ENCODE measurements around the gene GHR.

Gene GHR

DNA sequence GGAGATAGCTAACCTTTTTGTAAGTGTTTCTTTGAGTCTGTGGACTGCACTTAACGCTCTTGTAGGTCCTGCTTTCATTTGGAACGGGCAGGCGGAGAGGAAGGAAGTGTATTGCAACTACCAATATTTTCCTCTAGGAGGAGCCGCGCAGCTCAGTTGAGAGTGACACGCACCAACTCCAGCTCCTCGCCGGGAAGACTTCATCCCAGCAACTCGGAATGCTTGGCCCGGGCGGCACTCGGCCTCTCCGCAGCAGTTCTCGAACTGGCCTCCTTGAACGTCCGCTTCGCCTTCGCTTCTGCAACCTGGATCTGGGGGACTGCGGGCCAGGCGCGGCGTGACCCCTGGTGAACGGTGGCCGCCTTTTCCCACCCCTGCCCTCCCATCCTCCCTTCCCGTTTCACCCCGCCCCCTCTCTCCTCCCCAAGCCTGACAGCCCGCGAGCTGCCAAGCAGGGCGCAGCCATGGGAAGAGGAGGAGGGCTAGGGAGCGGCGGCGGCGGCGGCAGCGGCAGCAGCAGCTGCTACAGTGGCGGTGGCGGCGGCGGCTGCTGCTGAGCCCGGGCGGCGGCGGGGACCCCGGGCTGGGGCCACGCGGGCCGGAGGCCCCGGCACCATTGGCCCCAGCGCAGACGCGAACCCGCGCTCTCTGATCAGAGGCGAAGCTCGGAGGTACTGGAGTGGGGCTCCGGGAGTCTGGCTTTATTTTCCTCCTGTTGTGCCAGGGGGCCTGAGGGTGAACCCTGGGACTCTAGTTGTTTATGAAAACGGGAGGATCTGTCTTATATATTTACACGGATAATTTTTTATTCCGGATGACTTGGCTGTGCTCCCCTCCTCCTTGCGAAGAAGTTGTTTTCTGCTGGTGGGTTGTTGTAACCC, at the start of gene GHR:
Gene GHR (plus strand): TSS at position 155 of the 881 bp plus-strand sequence. CDS start 142,436 bp downstream, outside the sequence.
- no peak for DNase-seq (ENCODE audit: low read depth in 2 of 2)

DNA sequence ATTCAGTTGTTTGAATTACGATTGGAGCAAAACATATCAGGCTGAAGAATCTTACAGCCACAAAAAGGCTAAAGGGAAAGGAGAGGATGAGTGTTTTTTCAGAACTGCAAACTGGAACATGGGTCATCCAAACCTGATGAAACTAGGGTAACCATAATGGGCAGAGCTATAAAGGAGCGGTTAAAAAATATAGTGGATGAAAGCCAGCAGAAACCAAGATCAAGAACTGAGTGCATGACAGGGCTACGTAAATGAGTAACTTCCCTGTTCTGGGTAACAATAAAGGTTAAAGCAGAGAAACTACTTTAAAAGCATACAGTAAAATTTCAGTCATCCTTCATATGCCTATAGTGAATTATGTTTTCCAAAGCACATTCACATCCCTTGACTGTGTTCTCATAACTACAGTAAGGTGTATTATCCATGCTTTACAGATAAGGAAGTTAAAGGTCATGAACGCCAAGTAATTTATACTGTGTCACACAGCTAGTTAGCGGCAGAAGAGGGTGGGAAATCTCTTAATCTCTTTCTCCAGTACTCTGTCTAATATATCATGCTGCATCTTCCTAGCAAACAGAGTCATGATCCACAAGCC, 48.5 kb upstream of the GHR start:
- DNase-seq (ENCODE audit: low read depth in 2 of 2): no peak

GRCh38 chr5:42377496-42377895, 45.7 kb upstream of the GHR start:
- no peak for DNase-seq (ENCODE audit: low read depth in 2 of 2)

- DNase-seq (ENCODE audit: low read depth in 2 of 2): no peak
Observed at GRCh38 chr5:42381973-42382372, 41.3 kb upstream of the GHR start.

DNA sequence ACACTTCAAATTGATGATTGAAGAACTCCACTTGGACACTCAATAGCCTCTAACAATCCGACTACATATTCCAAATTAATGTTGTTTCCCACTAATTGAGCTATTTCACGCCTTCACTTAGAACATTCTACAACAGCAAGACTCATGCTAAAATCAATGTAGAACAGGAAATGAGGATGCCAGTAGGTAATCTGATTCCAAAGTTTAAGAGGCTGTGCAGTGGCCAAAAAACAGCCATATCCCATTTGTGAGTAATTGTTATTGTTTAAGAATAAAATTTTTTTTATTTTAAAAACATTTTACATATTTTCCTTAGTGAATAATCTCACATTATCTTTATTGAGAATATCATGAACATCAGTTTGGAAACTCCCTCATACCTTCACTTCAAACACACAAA, 35.7 kb upstream of the GHR start:
- DNase-seq (ENCODE audit: low read depth in 2 of 2): no peak

GRCh38 chr5:42390115-42390514, 33.1 kb upstream of the GHR start:
- no peak for DNase-seq (ENCODE audit: low read depth in 2 of 2)

DNA sequence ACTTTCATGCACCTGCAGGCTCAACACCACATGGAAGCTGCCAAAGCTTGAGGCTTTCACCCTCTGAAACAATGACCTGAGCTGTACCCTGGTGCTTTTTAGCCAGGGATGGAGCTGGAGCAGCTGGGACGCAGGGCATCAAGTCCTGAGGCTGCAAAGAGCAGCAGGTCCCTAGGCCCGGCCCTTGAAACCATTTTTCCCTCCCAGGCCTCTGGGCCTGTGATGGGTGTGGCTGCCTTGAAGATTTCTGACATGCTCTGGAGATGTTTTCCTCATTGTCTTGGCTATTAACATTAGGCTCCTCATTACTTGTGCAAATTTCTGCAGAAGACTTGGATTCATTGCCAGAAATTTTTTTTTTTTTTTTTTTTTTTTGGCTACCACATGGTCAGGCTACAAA, 30.3 kb upstream of the GHR start:
- no peak for DNase-seq (ENCODE audit: low read depth in 2 of 2)

DNA sequence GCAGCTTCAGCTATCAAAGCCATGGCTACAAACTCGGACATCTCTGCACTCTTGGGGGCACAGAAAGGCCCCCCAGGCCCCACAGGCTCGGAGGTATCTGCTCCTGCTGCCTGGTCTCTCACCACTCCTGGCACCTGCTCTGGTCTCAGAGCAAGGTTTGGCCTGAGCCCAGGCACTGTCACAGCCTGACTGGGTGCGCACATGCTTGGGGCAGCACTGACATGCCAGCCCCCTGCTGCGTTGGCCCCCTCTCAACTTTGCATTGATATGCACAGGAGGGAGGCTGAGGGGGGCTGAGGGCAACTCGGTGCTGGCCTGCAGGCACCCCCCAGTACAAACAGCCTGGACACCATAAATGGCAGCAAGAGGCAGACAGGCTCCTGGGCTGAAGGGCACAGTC, 27.1 kb upstream of the GHR start:
- no peak for DNase-seq (ENCODE audit: low read depth in 2 of 2)

DNA sequence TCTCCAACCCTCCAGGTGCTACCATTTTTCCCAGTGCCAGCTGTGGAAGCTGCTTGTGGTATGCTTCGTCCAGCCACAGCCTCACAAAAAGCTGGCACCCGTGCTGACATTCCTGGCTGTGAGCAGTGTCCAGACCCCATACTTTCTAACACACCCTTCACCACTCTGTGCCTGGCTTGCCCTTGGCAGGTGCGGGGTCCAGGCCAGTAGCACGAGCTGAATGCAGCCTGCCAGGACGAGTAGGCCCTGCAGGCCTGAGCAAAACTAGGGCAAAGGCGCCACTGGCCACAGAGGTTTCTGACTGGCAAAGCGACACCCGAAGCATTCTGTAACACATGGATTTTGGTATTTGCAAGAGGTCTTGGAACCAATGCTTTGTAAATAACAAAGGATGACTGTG, 26.0 kb upstream of the GHR start:
- DNase-seq (ENCODE audit: low read depth in 2 of 2): no peak

DNA sequence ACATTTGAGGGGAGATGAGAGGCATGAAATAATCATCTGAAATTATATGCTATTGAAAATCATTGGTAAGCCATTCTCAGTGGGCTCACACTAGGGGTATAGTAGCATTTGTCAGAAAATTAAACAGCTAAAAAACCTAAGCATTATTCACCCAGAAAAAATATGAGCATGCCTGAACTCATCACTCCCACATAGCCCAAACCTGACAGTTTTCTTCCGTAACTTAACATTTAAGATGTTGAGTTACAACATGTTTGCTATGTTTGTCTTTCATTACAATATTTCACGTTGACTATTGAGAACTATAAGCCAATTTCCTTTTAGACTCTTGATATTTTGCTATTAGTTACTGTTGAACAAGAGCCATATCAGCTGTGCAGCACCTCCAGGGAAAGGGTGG, 23.5 kb upstream of the GHR start:
- DNase-seq (ENCODE audit: low read depth in 2 of 2): no peak

DNA sequence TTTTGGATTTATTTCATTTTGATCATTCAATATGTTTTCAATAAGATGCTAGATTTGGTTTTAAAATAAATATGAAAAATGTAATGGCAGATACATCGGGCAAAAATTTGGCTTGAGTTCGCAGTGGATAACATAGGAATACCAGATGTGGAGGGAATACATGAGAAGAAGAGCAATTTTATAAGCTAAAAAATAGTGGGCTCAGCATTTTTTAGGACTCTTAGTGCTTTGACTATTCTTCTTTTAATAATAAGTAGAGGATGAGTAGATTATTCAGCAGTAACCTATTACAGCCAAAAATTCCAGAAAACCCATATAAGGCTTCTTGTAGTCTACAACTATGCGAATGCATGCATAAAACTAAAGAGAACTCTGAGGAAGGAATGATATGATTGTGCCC, 22.8 kb upstream of the GHR start:
- no peak for DNase-seq (ENCODE audit: low read depth in 2 of 2)

GRCh38 chr5:42403236-42403635, 20.0 kb upstream of the GHR start:
- DNase-seq (ENCODE audit: low read depth in 2 of 2): no peak

GRCh38 chr5:42404366-42404765, 18.9 kb upstream of the GHR start:
- DNase-seq (ENCODE audit: low read depth in 2 of 2): no peak

- no peak for DNase-seq (ENCODE audit: low read depth in 2 of 2)
Observed at GRCh38 chr5:42419294-42419693, 3.9 kb upstream of the GHR start.

GRCh38 chr5:42422656-42423280, 471 bp upstream of the GHR start:
- no peak for DNase-seq (ENCODE audit: low read depth in 2 of 2)

GRCh38 chr5:42426016-42426415, 2.8 kb downstream of the GHR start:
- no peak for DNase-seq (ENCODE audit: low read depth in 2 of 2)

GRCh38 chr5:42429694-42430093, 6.5 kb downstream of the GHR start:
- no peak for DNase-seq (ENCODE audit: low read depth in 2 of 2)

GRCh38 chr5:42434047-42434724, 10.9 kb downstream of the GHR start:
- no peak for DNase-seq (ENCODE audit: low read depth in 2 of 2)

GRCh38 chr5:42436051-42436450, 12.8 kb downstream of the GHR start:
- DNase-seq (ENCODE audit: low read depth in 2 of 2): no peak

DNA sequence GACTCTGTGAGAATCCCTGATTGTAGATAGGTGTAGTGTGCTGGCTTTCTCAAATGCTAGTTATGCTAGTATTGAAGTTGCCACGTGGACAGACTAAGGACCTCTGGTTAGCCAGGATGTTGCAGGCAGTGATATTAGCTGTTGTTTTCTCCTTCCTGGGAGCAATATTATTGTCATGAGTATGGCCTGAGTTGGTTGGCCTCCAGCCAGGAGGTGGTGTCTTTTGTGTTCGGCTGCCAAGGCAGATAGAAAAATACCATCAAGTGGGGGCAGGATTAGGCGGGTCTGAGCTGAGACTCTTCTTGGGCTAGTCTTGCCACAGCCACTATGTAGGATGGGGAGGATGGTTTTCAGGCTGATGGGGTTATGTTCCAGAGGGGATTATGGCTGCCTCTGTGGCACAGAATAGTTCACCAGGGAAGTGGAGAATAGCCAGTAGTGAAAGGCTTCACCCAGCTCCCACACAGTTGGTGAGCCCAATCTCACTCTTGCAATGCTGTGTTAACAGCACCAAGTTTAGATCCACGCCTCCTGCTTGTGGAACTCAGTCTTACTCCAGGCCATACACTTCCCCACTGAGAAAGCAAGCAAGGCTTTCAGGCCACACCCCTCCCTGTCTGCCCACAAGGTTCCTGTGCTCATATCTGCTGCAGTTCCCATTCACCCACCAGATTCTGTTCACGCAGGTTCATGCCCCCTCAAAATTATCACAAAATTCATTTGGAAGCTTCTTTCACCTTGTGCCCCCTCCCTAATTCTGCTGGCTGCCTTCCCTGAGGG, 31.2 kb downstream of the GHR start:
- DNase-seq (ENCODE audit: low read depth in 2 of 2): no peak

GRCh38 chr5:42461033-42461432, 37.8 kb downstream of the GHR start:
- no peak for DNase-seq (ENCODE audit: low read depth in 2 of 2)

DNA sequence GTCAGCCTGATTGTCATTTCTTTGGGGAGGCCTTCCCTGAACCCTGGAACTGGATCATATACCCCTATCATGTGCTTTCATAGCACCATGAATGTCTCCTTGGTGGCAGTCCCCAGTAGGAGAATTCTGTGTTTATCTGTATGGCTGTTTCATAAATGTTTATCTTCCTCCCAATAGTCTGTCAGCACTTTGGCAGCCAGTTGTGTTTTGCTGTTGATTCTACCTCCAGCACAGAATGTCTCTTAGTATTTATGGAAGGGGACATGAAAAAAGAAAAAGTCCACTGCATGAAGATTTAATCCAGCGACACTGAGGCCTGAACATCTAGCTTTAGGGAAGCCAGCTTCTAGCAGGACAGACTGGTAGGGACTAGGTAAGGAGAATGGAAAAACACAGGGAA, 38.3 kb downstream of the GHR start:
- no peak for DNase-seq (ENCODE audit: low read depth in 2 of 2)

Data from stimulated activated CD8-positive, alpha-beta memory T cell treated with anti-CD3 and anti-CD28 coated beads, Interleukin-7, amount 100 ng/mL, for 4 hours (primary cell).